Left ventricle myocardium inferior (tissue), 1 donor: ENCODE data around the gene SCN4A. TPM values are rescaled to one million over a fixed set of nuclear protein-coding genes. Genes with fewer than 3 reads are reported as not detected.
"Not testable (repeated sequence)": the region's sequence is repeated elsewhere in the genome, so short reads cannot be mapped to it uniquely, and the experiment has no call there.

Experiments used
- DNase-seq: peaks from one replicate; pipeline ENCODE4 v3.0.0-alpha.2; 2020
- H3K27ac ChIP-seq: fragments of 200-600 bp; replicated peaks from 2 replicates; pipeline ENCODE4 v1.8.0; 2021
- H3K27me3 ChIP-seq: fragments of 200-600 bp; 2 replicates; pipeline ENCODE4 v1.8.0; 2021; ENCODE audit warnings: low read depth
- H3K36me3 ChIP-seq: fragments of 200-600 bp; 2 replicates; pipeline ENCODE4 v1.8.0; 2021
- H3K4me1 ChIP-seq: fragments of 200-600 bp; 2 replicates; pipeline ENCODE4 v1.8.0; 2021
- H3K4me3 ChIP-seq: fragments of 200-600 bp; 2 replicates; pipeline ENCODE4 v1.8.0; 2021; ENCODE audit warnings: mild to moderate bottlenecking, moderate library complexity
- H3K9me3 ChIP-seq: fragments of 200-600 bp; replicated peaks from 2 replicates; pipeline ENCODE4 v1.8.0; 2021
- CTCF ChIP-seq: fragments of 200-600 bp; IDR thresholded peaks from 2 replicates; pipeline ENCODE4 v1.8.0; 2021; ENCODE audit warnings: antibody characterized with exemption, mild to moderate bottlenecking, borderline replicate concordance
- intact Hi-C: fragments of 100-400 bp; cut with micrococcal nuclease; formaldehyde crosslinking; loops from one replicate; pipeline ENCODE4 v1.11.0; 2022
- total RNA-seq: library from RNA; stranded (reverse); fragmentation: NEBNext Ultra II Directional; extraction: Animal tissue kit (Norgen Biotek cat#: 25700); gene quantifications from one replicate; pipeline ENCODE4 v1.2.1, GENCODE V29; 2021
- donor health status: DM: no; HTN: yes; CAD: no; lungs with severe emphysema.

The SCN4A gene
- total RNA-seq, 1 donor from 2014 or later = 1.2 TPM

DNA sequence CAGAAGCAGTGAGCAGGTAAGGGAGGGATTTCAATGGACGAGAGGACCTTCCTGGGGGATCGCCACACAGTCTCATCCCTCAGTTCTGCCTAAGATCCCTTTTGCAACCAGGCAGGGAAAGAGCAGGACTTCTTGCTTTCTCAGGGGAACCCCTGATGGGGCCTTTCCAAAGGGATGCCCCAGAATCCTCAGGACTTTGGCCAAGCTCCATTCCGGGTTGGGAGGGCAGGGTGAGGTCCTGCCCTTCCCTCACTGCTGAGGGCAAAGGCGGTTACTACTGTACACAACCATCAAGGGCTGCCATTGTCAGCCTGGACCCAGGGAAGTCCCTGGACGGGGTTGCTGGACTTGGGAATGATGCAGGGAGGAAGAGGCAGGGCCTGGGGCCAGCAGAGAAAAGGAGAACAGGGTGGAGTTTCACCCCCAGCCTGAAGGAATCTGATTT lies 35.1 kb upstream of the SCN4A start:
- H3K4me1 ChIP-seq = peaks cover 55% of the 10 kb centered on the region
- H3K36me3 ChIP-seq = no peaks in the 10 kb centered on the region
- no peak for DNase-seq
- no peak for TF ChIP-seq CTCF
- H3K9me3 ChIP-seq = no peaks in the 10 kb centered on the region
- intact Hi-C loops = no loop called here
- H3K27me3 ChIP-seq = no peaks in the 10 kb centered on the region
- H3K27ac ChIP-seq = peak overlapping the region; percentile 89
- no peak overlapping the region for H3K4me3 ChIP-seq

DNA sequence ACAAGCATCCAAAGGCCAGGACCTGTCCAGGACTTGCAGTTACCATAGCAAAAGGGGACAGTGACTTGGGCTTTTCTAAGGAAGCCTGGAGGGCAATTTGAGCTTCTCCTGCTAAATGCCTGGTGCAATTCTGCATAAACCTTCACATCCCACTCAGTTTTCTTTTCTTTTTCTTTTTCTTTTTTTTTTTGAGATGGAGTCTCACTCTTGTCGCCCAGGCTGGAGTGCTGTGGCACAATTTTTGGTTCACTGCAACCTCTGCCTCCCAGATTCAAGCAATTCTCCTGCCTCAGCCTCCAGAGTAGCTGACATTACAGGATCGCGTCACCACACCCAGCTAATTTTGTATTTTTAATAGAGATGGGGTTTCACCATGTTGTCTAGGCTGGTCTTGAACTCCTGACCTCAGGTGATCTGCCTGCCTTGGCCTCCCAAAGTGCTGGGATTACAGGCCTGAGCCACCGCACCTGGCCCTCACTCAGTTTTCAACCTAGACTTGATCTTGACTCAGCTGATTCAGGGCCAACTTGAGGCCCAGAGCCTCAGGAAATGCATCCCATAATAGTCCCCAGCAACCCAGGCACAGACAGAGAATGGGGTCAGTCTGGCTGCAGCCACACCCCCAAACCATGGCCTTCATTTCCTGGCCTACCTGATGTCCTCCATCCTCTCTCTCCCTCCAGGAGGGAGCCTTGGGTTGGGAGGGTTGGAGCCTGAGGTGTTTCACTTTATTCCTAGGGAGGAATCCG lies 34.5 kb upstream of the SCN4A start:
- H3K4me3 ChIP-seq, H3K36me3 ChIP-seq, intact Hi-C loops, H3K27me3 ChIP-seq, DNase-seq, H3K9me3 ChIP-seq: not testable (repeated sequence)
- H3K4me1 ChIP-seq = peaks cover 61% of the 10 kb centered on the region
- H3K27ac ChIP-seq = peak overlapping the region; percentile 89

- intact Hi-C loops = no loop called here
- Histone ChIP-seq H3K4me1 (peaks cover 69% of the 10 kb centered on the region), H3K9me3 (no peaks in the 10 kb centered on the region), H3K27me3 (no peaks in the 10 kb centered on the region), H3K36me3 (no peaks in the 10 kb centered on the region), H3K27ac (peak overlapping the region; percentile 89), H3K4me3 (peak overlapping the region; percentile 62)
- no peak for TF ChIP-seq CTCF
- DNase-seq = peak; percentile 75
These were observed 33.8 kb upstream of the SCN4A start for GRCh38 chr17:64006361-64007088.

GRCh38 chr17:64005734-64006167 lies 33.0 kb upstream of the SCN4A start:
- Histone ChIP-seq H3K27ac (peak overlapping the region; percentile 89), H3K36me3 (no peaks in the 10 kb centered on the region), H3K4me3 (peak overlapping the region; percentile 62), H3K9me3 (no peaks in the 10 kb centered on the region), H3K27me3 (no peaks in the 10 kb centered on the region), H3K4me1 (peaks cover 76% of the 10 kb centered on the region)
- intact Hi-C loops = no loop called here
- DNase-seq = no peak
- TF ChIP-seq CTCF = no peak

DNA sequence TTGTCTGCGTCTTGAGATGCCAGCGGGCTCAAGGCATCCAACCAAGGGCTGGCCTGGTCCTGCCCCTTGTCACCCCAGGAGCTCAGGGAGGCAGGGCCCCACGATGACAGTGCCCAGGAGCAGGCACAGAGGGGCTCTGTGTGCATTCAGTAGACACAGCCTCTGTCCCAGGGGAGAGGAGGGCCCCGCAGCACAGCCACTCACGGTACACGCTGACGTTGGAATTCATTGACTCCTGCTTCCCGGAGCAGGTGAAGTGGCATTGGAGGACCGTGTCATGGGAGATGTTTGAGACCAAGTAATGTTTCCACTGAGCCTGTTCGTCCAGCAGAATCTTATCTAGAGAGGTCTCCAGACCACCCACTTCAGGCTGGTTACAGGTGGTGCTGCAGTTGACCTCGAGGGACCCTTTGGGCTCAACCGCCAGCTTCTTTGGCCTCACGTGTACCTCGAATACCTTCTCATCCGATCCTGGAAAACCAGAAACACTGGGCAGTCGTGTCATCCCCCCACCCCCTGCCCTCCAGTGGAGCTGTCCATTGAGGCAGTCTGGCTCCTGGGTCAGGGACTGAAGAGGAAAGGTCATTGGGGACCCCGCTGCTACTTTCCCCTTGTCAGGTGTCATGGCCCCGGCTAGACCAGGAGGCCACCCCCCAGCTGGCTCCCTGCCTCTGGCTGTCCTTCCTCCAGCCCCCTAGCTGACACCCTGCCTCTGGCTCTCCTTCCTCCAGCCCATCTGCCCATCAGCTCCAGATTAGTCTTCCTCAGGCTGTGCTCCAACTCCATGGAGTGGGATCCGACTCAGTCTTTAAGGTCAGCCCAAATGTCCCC lies 32.4 kb upstream of the SCN4A start:
- Histone ChIP-seq H3K27me3 (no peaks in the 10 kb centered on the region), H3K27ac (peak overlapping the region; percentile 89), H3K9me3 (no peaks in the 10 kb centered on the region), H3K4me1 (peaks cover 76% of the 10 kb centered on the region), H3K4me3 (peak overlapping the region; percentile 62), H3K36me3 (no peaks in the 10 kb centered on the region)
- no peak for DNase-seq
- TF ChIP-seq CTCF = no peak
- intact Hi-C loops = no loop called here
